ENCODE data around the gene ZSCAN20.

The ZSCAN20 gene

GRCh38 chr1:33527934-33528333, 55.5 kb downstream of the ZSCAN20 start:
- no peak for DNase-seq (ENCODE audit: low read depth in 1 of 2, low spot score in 1 of 2)

GRCh38 chr1:33529957-33530356, 57.5 kb downstream of the ZSCAN20 start:
- DNase-seq (ENCODE audit: low read depth in 1 of 2, low spot score in 1 of 2) = no peak

GRCh38 chr1:33532250-33532649, 59.8 kb downstream of the ZSCAN20 start:
- DNase-seq (ENCODE audit: low read depth in 1 of 2, low spot score in 1 of 2) = no peak

GRCh38 chr1:33532936-33533335, 60.5 kb downstream of the ZSCAN20 start:
- no peak for DNase-seq (ENCODE audit: low read depth in 1 of 2, low spot score in 1 of 2)

- DNase-seq (ENCODE audit: low read depth in 1 of 2, low spot score in 1 of 2) = no peak
Measured at GRCh38 chr1:33535334-33535733, 62.9 kb downstream of the ZSCAN20 start.

- no peak for DNase-seq (ENCODE audit: low read depth in 1 of 2, low spot score in 1 of 2)
Measured at GRCh38 chr1:33537885-33538284, 65.4 kb downstream of the ZSCAN20 start.

- no peak for DNase-seq (ENCODE audit: low read depth in 1 of 2, low spot score in 1 of 2)
Measured at GRCh38 chr1:33541966-33542365, 69.5 kb downstream of the ZSCAN20 start.

Measured in activated T-helper 1 cell treated with anti-CD3 and anti-CD28 coated beads, Interleukin-2, amount 50 U/mL, for 16 hours (primary cell).